HEK293T (cell line): ENCODE data around the gene XK.

ENCODE experiments used
- CTCF ChIA-PET: fragments of 350-600 bp; formaldehyde crosslinking; extraction: SDS; loops from one replicate; lab custom pipeline; 2021; ENCODE audit warnings: antibody characterized with exemption, inconsistent platforms; lab: Yijun Ruan, JAX
- POLR2A ChIA-PET: fragments of 350-600 bp; formaldehyde crosslinking; extraction: SDS; loops from one replicate; lab custom pipeline; 2020; ENCODE audit warnings: antibody characterized with exemption, inconsistent platforms; lab: Yijun Ruan, JAX
- DNase-seq: peaks from one replicate; pipeline ENCODE4 v3.0.0; 2012; ENCODE audit warnings: mixed read lengths; ENCODE audit errors: extremely low spot score
- ARNT ChIP-seq: fragments of 450-650 bp; IDR thresholded peaks from 2 replicates; pipeline ENCODE4 v1.6.1; 2017; ENCODE audit warnings: mild to moderate bottlenecking
- BHLHE40 ChIP-seq: fragments of 450-650 bp; IDR thresholded peaks from 2 replicates; pipeline ENCODE4 v1.6.1; 2016; ENCODE audit warnings: mild to moderate bottlenecking, moderate library complexity, borderline replicate concordance
- CTBP1 ChIP-seq: fragments of 450-650 bp; IDR thresholded peaks from 2 replicates; pipeline ENCODE4 v1.6.1; 2016; ENCODE audit warnings: borderline replicate concordance
- ELF4 ChIP-seq: fragments of 450-650 bp; IDR thresholded peaks from 2 replicates; pipeline ENCODE4 v1.6.1; 2017; ENCODE audit warnings: antibody characterized with exemption
- FOXA1 ChIP-seq: fragments of 450-650 bp; IDR thresholded peaks from 2 replicates; pipeline ENCODE4 v1.6.1; 2016; ENCODE audit warnings: mild to moderate bottlenecking
- FOXK2 ChIP-seq: fragments of 450-650 bp; IDR thresholded peaks from 2 replicates; pipeline ENCODE4 v1.6.1; 2016; ENCODE audit warnings: mild to moderate bottlenecking
- FOXM1 ChIP-seq: fragments of 450-650 bp; IDR thresholded peaks from 2 replicates; pipeline ENCODE4 v1.6.1; 2017; ENCODE audit warnings: mild to moderate bottlenecking, borderline replicate concordance
- HDGF ChIP-seq: fragments of 450-650 bp; IDR thresholded peaks from 2 replicates; pipeline ENCODE4 v1.6.1; 2017; ENCODE audit warnings: antibody characterized with exemption, borderline replicate concordance
- L3MBTL2 ChIP-seq: fragments of 450-650 bp; conservative IDR thresholded peaks from 2 replicates; pipeline ENCODE4 v1.6.1; 2016; ENCODE audit warnings: mild to moderate bottlenecking
- LEF1 ChIP-seq: fragments of 450-650 bp; IDR thresholded peaks from 2 replicates; pipeline ENCODE4 v1.6.1; 2017; ENCODE audit warnings: mild to moderate bottlenecking, borderline replicate concordance
- NFRKB ChIP-seq: fragments of 450-650 bp; IDR thresholded peaks from 2 replicates; pipeline ENCODE4 v1.6.1; 2016; ENCODE audit warnings: mild to moderate bottlenecking, moderate library complexity
- SP1 ChIP-seq: fragments of 450-650 bp; IDR thresholded peaks from 2 replicates; pipeline ENCODE4 v1.6.1; 2017
- SUZ12 ChIP-seq: fragments of 450-650 bp; IDR thresholded peaks from 2 replicates; pipeline ENCODE4 v1.6.1; 2016; ENCODE audit warnings: mild to moderate bottlenecking
- TARDBP ChIP-seq: fragments of 450-650 bp; IDR thresholded peaks from 2 replicates; pipeline ENCODE4 v1.6.1; 2016
- ZNF384 ChIP-seq: fragments of 450-650 bp; IDR thresholded peaks from 2 replicates; pipeline ENCODE4 v1.6.1; 2016
- TF ChIP-seq, protein P1 (sequence below): fragments of 450-650 bp; IDR thresholded peaks from 2 replicates; pipeline ENCODE4 v1.6.1; 2016

The XK gene

DNA sequence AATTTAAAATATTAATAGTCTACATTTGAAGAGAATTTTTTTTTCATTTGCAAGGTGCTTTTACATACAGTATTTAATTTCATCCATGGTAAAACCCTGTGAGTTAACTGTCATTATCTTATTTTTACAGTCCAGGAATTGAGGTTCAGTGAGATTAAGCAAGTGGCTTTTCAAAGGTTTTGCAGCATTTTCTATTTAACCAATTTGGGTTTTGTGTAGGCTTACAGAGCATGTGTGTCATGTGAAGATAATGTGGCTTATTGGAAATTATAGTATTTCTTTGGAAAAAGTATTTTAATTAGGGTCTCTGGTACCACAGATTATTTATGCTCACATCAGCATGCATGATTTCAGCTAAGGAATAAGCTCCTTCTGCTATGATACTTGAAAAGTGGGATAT, 4.5 kb downstream of the XK start:
- DNase-seq = no peak
- TF ChIP-seq SUZ12 (no peak), NFRKB (no peak), CTBP1 (no peak), ARNT (no peak), TARDBP (no peak), BHLHE40 (no peak), FOXK2 (no peak), FOXA1 (no peak), SP1 (no peak), L3MBTL2 (no peak), ZNF384 (no peak), ELF4 (no peak), FOXM1 (no peak), LEF1 (no peak), HDGF (no peak)
- TF ChIP-seq, protein P1, sequence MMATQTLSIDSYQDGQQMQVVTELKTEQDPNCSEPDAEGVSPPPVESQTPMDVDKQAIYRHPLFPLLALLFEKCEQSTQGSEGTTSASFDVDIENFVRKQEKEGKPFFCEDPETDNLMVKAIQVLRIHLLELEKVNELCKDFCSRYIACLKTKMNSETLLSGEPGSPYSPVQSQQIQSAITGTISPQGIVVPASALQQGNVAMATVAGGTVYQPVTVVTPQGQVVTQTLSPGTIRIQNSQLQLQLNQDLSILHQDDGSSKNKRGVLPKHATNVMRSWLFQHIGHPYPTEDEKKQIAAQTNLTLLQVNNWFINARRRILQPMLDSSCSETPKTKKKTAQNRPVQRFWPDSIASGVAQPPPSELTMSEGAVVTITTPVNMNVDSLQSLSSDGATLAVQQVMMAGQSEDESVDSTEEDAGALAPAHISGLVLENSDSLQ = no peak
- ChIA-PET POLR2A (no interaction called here), CTCF (no interaction called here)

DNA sequence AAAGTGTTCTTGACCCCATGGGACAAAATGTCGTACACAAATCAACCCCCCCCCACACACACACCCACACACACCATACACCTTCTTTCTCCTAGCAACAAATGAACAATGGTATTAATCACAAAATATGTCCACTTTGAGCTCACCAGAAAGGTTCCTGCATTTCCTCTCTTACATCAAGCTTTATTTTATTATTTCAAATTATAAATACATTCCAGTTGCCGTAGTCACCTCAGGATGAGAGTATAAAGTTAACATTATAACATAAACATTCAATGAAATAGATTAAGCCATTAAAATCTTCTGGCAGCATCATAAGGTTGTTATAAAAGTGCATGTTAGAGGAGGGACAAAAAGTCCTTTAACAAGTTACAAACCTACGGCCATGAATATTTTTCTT, 7.3 kb downstream of the XK start:
- TF ChIP-seq ZNF384 (no peak), LEF1 (no peak), FOXM1 (no peak), NFRKB (no peak), HDGF (no peak)
- ChIA-PET POLR2A (no interaction called here), CTCF (no interaction called here)
- no peak for DNase-seq

DNA sequence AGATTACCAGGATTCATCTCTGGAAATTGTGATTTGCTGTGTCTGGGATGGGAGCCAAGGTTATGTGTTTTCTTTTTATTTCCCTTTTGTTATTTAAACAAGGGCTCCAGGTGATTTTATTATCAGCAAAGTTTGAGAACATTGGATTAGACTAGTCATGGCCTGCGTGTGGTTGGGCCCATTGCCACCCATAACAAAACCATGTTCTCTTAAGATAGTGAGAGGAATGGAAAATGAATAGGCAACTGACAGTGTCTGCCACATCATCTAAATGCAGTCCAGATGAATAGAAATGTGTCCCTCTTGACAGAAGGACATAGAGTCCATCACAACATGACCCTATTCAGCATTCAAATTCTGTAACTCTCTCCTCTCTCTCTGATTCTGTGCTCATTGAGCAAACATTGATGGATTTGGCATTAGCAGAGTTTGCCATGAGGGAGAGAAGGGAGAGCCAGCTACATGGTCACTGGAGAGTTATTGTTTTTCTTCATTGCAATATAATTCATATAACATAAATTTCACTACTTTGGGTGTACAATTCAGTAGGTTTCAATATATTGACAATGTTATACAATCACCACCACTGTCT, 11.7 kb downstream of the XK start:
- ChIA-PET POLR2A (no interaction called here), CTCF (no interaction called here)
- TF ChIP-seq ZNF384 (no peak), L3MBTL2 (no peak), TARDBP (no peak), FOXM1 (no peak), HDGF (no peak), FOXK2 (no peak)
- TF ChIP-seq, protein P1 = no peak
- no peak for DNase-seq

DNA sequence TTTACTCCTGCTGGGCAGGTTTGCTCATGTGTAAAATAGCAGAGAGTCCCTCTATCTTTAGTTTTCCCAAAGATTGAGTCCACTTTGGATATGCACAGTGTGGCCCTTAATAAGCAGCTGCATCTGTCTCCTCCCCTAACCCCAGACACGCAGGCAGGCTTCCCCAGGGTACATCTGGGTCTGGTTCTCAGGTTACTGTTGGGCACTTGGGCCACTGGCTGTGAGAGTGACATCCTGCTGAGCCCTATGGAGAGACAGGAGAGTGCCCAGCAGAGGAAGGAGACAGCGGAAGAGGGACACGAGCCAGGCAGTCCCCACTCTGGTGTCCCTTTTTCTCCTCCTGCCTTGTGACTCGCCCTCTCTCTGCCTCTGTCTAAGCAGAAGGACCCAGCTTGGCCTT, 16.0 kb downstream of the XK start:
- DNase-seq = no peak
- TF ChIP-seq FOXK2 (no peak), ARNT (no peak), HDGF (no peak), ELF4 (no peak), TARDBP (no peak), ZNF384 (no peak), BHLHE40 (no peak), SUZ12 (no peak), SP1 (no peak), FOXM1 (no peak), L3MBTL2 (no peak), CTBP1 (no peak), NFRKB (no peak), LEF1 (no peak)
- TF ChIP-seq, protein P1 = no peak
- ChIA-PET POLR2A (no interaction called here), CTCF (no interaction called here)

DNA sequence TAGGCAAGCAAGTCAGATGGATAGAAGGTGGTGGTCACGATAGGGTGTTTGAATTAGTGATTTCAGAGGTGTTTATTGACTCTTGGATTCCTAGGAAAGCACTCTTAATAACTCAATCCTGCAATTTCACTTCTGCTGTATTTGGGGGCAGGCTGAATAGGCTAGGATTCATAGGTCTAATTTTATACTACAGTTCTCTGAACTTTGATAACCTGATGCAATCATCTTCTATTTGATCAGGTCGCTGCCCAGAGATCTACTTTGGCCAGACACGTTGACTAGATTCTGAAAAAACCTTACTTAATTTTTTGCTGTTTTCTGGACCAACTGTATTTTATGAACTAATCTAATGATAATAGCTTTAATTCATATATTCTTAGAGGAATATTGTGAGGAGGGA, 26.4 kb downstream of the XK start:
- CTCF ChIA-PET = no interaction called here
- no peak for TF ChIP-seq SP1
- no peak for TF ChIP-seq HDGF
- no peak for TF ChIP-seq CTBP1
- TF ChIP-seq LEF1 = no peak
- no peak for TF ChIP-seq SUZ12
- TF ChIP-seq BHLHE40 = no peak
- TF ChIP-seq NFRKB = no peak
- DNase-seq = no peak
- POLR2A ChIA-PET = no interaction called here

DNA sequence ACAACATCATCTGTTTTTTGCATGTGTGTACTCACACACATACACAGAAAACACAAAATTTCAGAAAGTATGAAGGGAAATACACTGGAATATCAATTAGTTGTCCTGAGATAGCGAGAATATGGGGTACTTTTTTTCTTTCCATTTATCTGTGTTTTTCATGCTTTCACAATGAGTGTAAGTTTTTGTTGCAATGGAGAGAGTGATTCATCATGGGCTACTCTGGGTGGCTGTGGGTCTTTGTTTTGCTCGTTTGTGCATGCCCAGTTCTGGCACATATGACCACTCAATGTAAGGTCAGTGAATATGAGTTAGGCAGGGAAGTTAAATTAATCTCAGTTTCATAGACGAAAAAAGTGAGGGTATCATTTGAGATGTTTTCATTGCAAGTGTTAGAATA, 26.9 kb downstream of the XK start:
- TF ChIP-seq CTBP1 (no peak), FOXM1 (no peak), ZNF384 (no peak), FOXA1 (no peak), FOXK2 (no peak), SUZ12 (no peak), ELF4 (no peak), SP1 (no peak), BHLHE40 (no peak), TARDBP (no peak), L3MBTL2 (no peak), LEF1 (no peak), HDGF (no peak)
- TF ChIP-seq, protein P1 = no peak
- DNase-seq = no peak
- ChIA-PET CTCF (no interaction called here), POLR2A (no interaction called here)
